Stimulated activated CD4-positive, alpha-beta T cell treated with anti-CD3 and anti-CD28 coated beads, Interleukin-15, amount 100 ng/mL, for 24 hours (primary cell): Measurements from ENCODE around the gene SPZ1.
A peak's percentile ranks its signal among the peaks of the same experiment; 100 is the strongest.
"Not testable (repeated sequence)": the region's sequence is repeated elsewhere in the genome, so short reads cannot be mapped to it uniquely, and the experiment has no call there.

Experiments used
- DNase-seq: peaks from one replicate; pipeline ENCODE4 v3.0.0-alpha.2; 2020

Gene SPZ1

DNA sequence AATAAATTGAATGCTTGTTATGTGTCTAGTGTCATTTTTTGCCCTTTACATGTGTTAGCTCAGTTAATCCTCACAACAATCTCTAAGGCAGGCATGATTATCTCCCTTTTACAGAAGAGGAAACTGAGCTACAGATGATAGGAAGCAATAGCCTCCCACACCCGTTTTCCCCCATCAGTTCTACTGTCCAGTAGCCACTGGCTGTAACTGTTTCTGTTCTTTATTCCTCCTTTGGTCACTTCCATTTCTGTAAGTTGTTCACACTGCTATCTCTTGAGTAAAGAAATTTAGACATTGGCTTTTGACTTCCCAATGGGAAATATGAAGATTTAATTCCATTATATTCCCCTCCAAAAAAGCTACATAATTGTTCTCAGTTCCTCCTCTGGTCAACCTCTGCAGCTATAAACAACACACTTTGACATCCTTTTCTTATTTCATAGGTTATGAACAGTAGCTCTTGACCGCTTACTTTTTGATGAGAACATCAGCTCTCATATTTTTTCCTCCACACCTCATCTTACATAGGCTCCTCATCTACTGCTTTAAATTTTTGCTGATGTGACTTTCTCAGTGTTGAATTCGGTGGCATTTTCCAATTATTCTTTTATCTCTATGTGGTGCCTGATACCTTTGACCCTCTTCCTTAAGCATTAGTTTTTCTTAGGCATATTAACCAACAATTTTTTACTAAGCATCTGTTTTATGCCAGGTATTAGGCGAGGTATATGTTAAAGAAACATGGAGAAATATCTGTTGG is 21.4 kb downstream of the SPZ1 start:
- DNase-seq: no peak

- no peak for DNase-seq
Observed at GRCh38 chr5:80343067-80343466, 23.3 kb downstream of the SPZ1 start.

GRCh38 chr5:80346055-80346454 is 26.3 kb downstream of the SPZ1 start:
- DNase-seq: peak; percentile 39

DNA sequence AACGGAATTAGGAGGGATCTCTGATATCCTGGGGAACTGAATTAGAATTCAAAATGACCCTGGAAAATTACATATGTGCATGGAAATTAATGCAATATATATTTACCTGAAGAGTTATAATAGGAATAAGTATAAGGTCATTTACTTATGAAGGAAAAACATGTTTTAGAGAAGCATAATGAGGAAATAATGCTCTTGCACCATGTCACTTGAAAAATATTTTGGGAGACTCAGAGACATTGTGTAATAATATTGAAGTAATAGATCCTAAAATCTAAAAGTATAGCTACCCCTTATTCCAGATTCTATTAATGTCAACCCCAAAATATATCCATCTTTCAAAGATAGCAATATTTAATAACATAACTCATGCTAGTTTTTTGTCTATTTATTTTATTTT is 28.4 kb downstream of the SPZ1 start:
- DNase-seq: no peak

- not testable (repeated sequence) for DNase-seq
Observed at GRCh38 chr5:80351019-80351418, 31.2 kb downstream of the SPZ1 start.

GRCh38 chr5:80355686-80356085 is 35.9 kb downstream of the SPZ1 start:
- no peak for DNase-seq

- DNase-seq: no peak
Observed at GRCh38 chr5:80357671-80358070, 37.9 kb downstream of the SPZ1 start.

- no peak for DNase-seq
Observed at GRCh38 chr5:80360914-80361444, 41.2 kb downstream of the SPZ1 start.

GRCh38 chr5:80364892-80365291 is 45.1 kb downstream of the SPZ1 start:
- no peak for DNase-seq

DNA sequence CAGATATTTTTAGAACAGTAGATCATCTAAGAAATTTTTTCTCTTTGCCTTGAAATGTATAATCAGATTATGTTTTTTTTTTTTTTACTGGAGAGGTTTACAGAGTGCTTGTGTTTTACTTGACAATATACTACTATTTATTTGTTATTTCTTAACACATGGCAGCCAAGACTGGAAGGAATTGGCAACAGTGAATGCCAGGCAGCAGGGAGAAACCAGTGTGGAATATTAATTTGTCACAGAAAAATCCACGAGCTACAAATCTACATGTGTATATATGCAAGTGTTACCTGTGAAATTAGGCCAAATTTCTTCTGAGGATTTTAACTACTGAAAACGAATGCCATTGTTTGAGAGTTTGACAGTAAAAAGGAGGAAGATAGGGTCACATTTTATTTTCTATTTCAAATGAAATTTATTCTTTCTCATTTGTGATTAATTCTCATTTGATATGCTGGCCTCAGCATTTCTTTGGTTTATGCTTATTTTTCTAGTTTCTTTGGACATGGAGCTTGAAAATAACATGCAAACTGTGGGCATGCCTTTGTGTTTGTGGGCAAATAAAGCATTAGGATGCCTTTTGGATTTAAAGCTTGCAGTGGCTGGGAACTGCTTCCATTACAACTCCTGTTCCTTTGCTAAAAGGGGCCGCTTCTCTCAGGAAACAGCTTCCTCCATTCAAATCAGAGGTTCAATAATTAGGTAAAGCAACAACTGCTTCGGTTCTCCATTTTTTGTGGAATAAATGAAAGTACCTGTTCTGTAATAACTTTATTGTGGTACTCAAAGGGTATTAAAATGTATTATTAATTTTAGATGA is 49.1 kb downstream of the SPZ1 start:
- DNase-seq: no peak

GRCh38 chr5:80369521-80369920 is 49.7 kb downstream of the SPZ1 start:
- no peak for DNase-seq

GRCh38 chr5:80370390-80370789 is 50.6 kb downstream of the SPZ1 start:
- no peak for DNase-seq
